GM12878 (cell line): ENCODE measurements around the gene FCHSD2. TPM values are rescaled to one million over a fixed set of nuclear protein-coding genes. Genes with fewer than 3 reads are reported as not detected.

ENCODE experiments used
- ATAC-seq: fragments of 200-7000 bp; cut with Tn5 transposase; 3 replicates; pipeline ENCODE4 v1.9.1; 2020; ENCODE audit warnings: mild to moderate bottlenecking, moderate library complexity
- BruUV-seq: library from RNA; stranded (reverse); fragments of 400-500 nt; replicated peaks from 2 replicates; lab custom pipeline; 2021; lab: Mats Ljungman, UMichigan
- CTCF ChIA-PET: fragments of 300-600 bp; sonication (Branson Sonifier 250); formaldehyde crosslinking; extraction: SDS; loops from one replicate; lab custom pipeline; 2021; ENCODE audit warnings: inconsistent platforms; lab: Yijun Ruan, JAX
- POLR2A ChIA-PET: fragments of 350-600 bp; formaldehyde crosslinking; extraction: SDS; loops from one replicate; lab custom pipeline; 2021; ENCODE audit warnings: inconsistent platforms; lab: Charles Lee
- RAD21 ChIA-PET: fragments of 300-600 bp; sonication (Branson Sonifier 250); formaldehyde crosslinking; loops from one replicate; lab custom pipeline; 2023; ENCODE audit warnings: antibody characterized with exemption; ENCODE audit not compliant: unreplicated experiment; lab: Charles Lee
- SMC1A ChIA-PET: fragments of 300-600 bp; sonication (Branson Sonifier 250); formaldehyde crosslinking; loops from one replicate; lab custom pipeline; 2023; ENCODE audit not compliant: unreplicated experiment, uncharacterized antibody; lab: Charles Lee
- DNase-seq: peaks from one replicate; pipeline ENCODE4 v3.0.0-alpha.2; 2011; ENCODE audit warnings: low read depth, low spot score
- FAIRE-seq: peaks from 3 replicates; lab custom pipeline; 2011; peaks lifted over from hg19 to GRCh38; lab: Jason Lieb, UNC
- H2AFZ ChIP-seq: 2 replicates; pipeline ENCODE4 v1.6.0; 2011; ENCODE audit warnings: low read depth, low read length, control low read depth; ENCODE audit not compliant: control insufficient read depth
- H3K27ac ChIP-seq: 2 replicates; pipeline ENCODE4 v1.5.1; 2011; ENCODE audit warnings: control low read depth; ENCODE audit not compliant: control insufficient read depth, insufficient read depth
- H3K27me3 ChIP-seq, 2 experiments: replicated peaks in 1 of 2; 2 replicates each; pipeline versions ENCODE4 v1.6.0 to v1.6.1; 2011; ENCODE audit warnings: low read length in 1 of 2; ENCODE audit not compliant: control insufficient read depth in 2 of 2, insufficient read depth in 2 of 2
- H3K36me3 ChIP-seq, 2 experiments: 2 replicates each; pipeline ENCODE4 v1.5.1; 2011; ENCODE audit warnings: low read length in 1 of 2; ENCODE audit not compliant: control insufficient read depth in 2 of 2, insufficient read depth in 2 of 2
- H3K4me1 ChIP-seq: 2 replicates; pipeline ENCODE4 v1.6.1; 2011; ENCODE audit warnings: mild to moderate bottlenecking, low read length, moderate library complexity, mixed read lengths; ENCODE audit not compliant: control insufficient read depth, insufficient read depth
- H3K4me2 ChIP-seq: 2 replicates; pipeline ENCODE4 v1.6.0; 2011; ENCODE audit warnings: control low read depth; ENCODE audit not compliant: control insufficient read depth, insufficient read depth
- H3K4me3 ChIP-seq: fragments of 200-600 bp; sonication (generic); 2 replicates; pipeline ENCODE4 v1.5.1; 2016
- H3K79me2 ChIP-seq: 2 replicates; pipeline ENCODE4 v1.6.0; 2011; ENCODE audit warnings: low read length; ENCODE audit not compliant: control insufficient read depth, insufficient read depth
- H3K9ac ChIP-seq: 2 replicates; pipeline ENCODE4 v1.8.0; 2011; ENCODE audit warnings: low read length, control low read depth, mixed read lengths; ENCODE audit not compliant: control insufficient read depth, insufficient read depth
- H3K9me3 ChIP-seq: replicated peaks from 3 replicates; pipeline ENCODE4 v1.5.1; 2011; ENCODE audit warnings: mild to moderate bottlenecking, low read length; ENCODE audit not compliant: control insufficient read depth, insufficient read depth
- H4K20me1 ChIP-seq: 2 replicates; pipeline ENCODE4 v1.6.0; 2011; ENCODE audit not compliant: control insufficient read depth, insufficient read depth
- BRCA1 ChIP-seq: IDR thresholded peaks from 2 replicates; pipeline ENCODE4 v1.6.1; 2011; ENCODE audit warnings: low read depth, low read length, improper control_type of control experiment
- CHD1 ChIP-seq: IDR thresholded peaks from 2 replicates; pipeline ENCODE4 v1.6.1; 2012; ENCODE audit warnings: low read depth, low read length, improper control_type of control experiment
- CHD2 ChIP-seq: IDR thresholded peaks from 2 replicates; pipeline ENCODE4 v1.6.1; 2011; ENCODE audit warnings: low read depth, low read length, improper control_type of control experiment, borderline replicate concordance
- FOXK2 ChIP-seq: fragments of 450-650 bp; IDR thresholded peaks from 2 replicates; pipeline ENCODE4 v1.6.1; 2017; ENCODE audit warnings: mild to moderate bottlenecking, moderate library complexity
- JUND ChIP-seq: IDR thresholded peaks from 2 replicates; pipeline ENCODE4 v1.6.1; 2012; ENCODE audit warnings: low read depth, mild to moderate bottlenecking, low read length, improper control_type of control experiment, moderate library complexity
- MYC ChIP-seq: IDR thresholded peaks from 2 replicates; pipeline ENCODE4 v1.6.1; 2011; ENCODE audit warnings: mild to moderate bottlenecking, low read length, moderate library complexity, inconsistent platforms; ENCODE audit not compliant: insufficient read depth, insufficient replicate concordance, insufficient read length, severe bottlenecking
- NBN ChIP-seq: fragments of 450-650 bp; IDR thresholded peaks from 2 replicates; pipeline ENCODE4 v1.6.1; 2016
- NFIC ChIP-seq: IDR thresholded peaks from 2 replicates; pipeline ENCODE4 v1.6.1; 2012; ENCODE audit warnings: low read depth, mild to moderate bottlenecking, inconsistent platforms, low read length, moderate library complexity
- POLR2A ChIP-seq: IDR thresholded peaks from 2 replicates; pipeline ENCODE4 v1.6.1; 2011; ENCODE audit warnings: low read depth, mild to moderate bottlenecking, low read length
- RBBP5 ChIP-seq: fragments of 200-600 bp; sonication (generic); conservative IDR thresholded peaks from 2 replicates; pipeline ENCODE4 v1.6.1; 2016
- RCOR1 ChIP-seq: conservative IDR thresholded peaks from 2 replicates; pipeline ENCODE4 v1.6.1; 2012; ENCODE audit warnings: low read depth, low read length, improper control_type of control experiment
- SRF ChIP-seq, 2 experiments: IDR thresholded peaks; 2 replicates each; pipeline ENCODE4 v1.6.1; 2011; ENCODE audit warnings: low read depth in 2 of 2, low read length in 2 of 2, mild to moderate bottlenecking in 1 of 2, moderate library complexity in 1 of 2
- STAT3 ChIP-seq: IDR thresholded peaks from 2 replicates; pipeline ENCODE4 v1.6.1; 2011; ENCODE audit warnings: low read depth, low read length, improper control_type of control experiment
- ZNF24 ChIP-seq: fragments of 450-650 bp; IDR thresholded peaks from 2 replicates; pipeline ENCODE4 v1.6.1; 2017; ENCODE audit warnings: antibody characterized with exemption, mild to moderate bottlenecking
- WGBS: methylation state at CpG from one replicate; pipeline ENCODE4 v1.1.6; 2016; ENCODE audit warnings: low lambda C conversion rate; ENCODE audit not compliant: insufficient replicate concordance, insufficient coverage; ENCODE audit errors: missing lambda C conversion rate; 5-methylcytosine and 5-hydroxymethylcytosine counted together
- in situ Hi-C: fragments of 300-500 bp; cut with MboI; formaldehyde crosslinking; loops from 9 replicates; pipeline ENCODE4 v1.14.3; 2018; ENCODE audit warnings: mixed read lengths
- intact Hi-C: fragments of 100-400 bp; cut with micrococcal nuclease; formaldehyde crosslinking; loops from one replicate; pipeline ENCODE4 v1.14.2; 2022; ENCODE audit not compliant: unreplicated experiment
- polyA plus RNA-seq, 11 experiments: library from polyadenylated mRNA; depleted of rRNA in 4 of 11; unstranded in 6 of 11; stranded (reverse) in 5 of 11; fragments of >200 nt; fragmentation: Nextera tagmentation in 4 of 11; fragmentation: Illumina TruSeq in 1 of 11; extraction: Ambion mirVana in 4 of 11; extraction: Trizol in 1 of 11; gene quantifications; 1 replicate in 1 of 11; 2 replicates in 10 of 11; pipeline versions ENCODE4 v1.2.1 to v1.2.3, GENCODE V29; 2011 to 2016; ENCODE audit warnings: inconsistent platforms in 2 of 11, missing spikeins in 2 of 11, low read depth in 1 of 11
- total RNA-seq, 4 experiments: library from RNA; depleted of rRNA in 3 of 4; stranded (reverse); fragments of >200 nt in 3 of 4; fragmentation: Illumina TruSeq in 1 of 4; extraction: Trizol in 1 of 4; gene quantifications; 2 replicates each; pipeline versions ENCODE4 v1.2.1 to v1.2.3, GENCODE V29; 2013 to 2021
- TF ChIP-seq, protein P1 (sequence below): fragments of 450-650 bp; IDR thresholded peaks from 2 replicates; pipeline ENCODE4 v1.6.1; 2017; ENCODE audit warnings: borderline replicate concordance
- TF ChIP-seq, protein P2 (sequence below): IDR thresholded peaks from 2 replicates; pipeline ENCODE4 v1.6.1; 2012; ENCODE audit warnings: low read depth, low read length, improper control_type of control experiment
- TF ChIP-seq, protein P3 (sequence below): fragments of 450-650 bp; IDR thresholded peaks from 2 replicates; pipeline ENCODE4 v1.6.1; 2017; ENCODE audit warnings: mild to moderate bottlenecking
- TF ChIP-seq, protein P4 (sequence below): IDR thresholded peaks from 2 replicates; pipeline ENCODE4 v1.6.1; 2012; ENCODE audit warnings: low read depth, low read length, improper control_type of control experiment

The FCHSD2 gene
- total and polyA plus RNA-seq, 10 of the 15 experiments (the other 5 are each of a cell fraction or from before 2014, with no cell fraction given), result 13.2 to 89.8 (median 47.8) TPM

DNA sequence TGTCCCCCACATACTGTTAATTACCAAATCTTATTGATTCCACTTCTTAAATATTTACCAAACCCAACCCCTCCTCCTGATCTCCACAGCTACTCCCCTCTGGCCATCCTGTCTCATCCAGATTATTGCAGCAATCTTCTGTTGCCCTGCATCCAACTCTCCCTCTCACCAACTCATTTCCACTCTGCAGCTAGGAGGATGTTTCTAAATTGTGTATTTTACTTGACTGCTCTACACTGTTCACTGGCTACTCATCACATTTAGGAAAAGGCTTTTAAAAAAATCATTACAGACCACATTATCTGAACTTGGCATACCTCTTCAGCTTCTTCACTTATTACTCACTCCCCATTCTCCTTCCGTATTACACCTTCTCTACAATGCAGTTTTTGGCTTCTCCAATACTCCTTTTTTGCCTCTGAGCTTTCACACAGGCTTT is 210.0 kb downstream of the FCHSD2 start (continued):
- TF ChIP-seq, protein P1, sequence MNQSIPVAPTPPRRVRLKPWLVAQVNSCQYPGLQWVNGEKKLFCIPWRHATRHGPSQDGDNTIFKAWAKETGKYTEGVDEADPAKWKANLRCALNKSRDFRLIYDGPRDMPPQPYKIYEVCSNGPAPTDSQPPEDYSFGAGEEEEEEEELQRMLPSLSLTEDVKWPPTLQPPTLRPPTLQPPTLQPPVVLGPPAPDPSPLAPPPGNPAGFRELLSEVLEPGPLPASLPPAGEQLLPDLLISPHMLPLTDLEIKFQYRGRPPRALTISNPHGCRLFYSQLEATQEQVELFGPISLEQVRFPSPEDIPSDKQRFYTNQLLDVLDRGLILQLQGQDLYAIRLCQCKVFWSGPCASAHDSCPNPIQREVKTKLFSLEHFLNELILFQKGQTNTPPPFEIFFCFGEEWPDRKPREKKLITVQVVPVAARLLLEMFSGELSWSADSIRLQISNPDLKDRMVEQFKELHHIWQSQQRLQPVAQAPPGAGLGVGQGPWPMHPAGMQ, result no peak

DNA sequence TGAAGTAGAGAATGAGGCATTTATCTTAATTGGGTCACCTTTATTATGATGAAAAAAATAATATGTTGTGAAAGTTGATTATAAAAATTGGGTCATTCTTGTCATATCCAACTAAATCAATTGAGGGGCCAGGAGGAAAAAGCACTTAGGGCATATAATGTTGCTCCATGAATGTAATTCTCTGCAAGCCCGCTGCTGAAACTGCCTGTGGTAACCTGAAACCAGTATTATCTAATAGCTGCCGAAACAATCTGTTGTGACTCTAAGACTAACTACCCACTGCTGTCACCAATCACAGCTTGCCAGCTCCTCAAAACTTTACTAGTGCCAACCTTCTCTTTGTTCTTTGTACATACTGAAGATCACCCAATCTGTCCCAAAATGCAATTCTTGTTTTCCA is 212.1 kb downstream of the FCHSD2 start:
- SMC1A ChIA-PET, result interaction anchor here (1.0 to 4.6 kb wide), 5 partner anchors 11 to 248 kb away, joined by 3 to 17 read pairs (median 4); no protein-coding TSS in a partner anchor
- H2AFZ ChIP-seq, result no peak overlapping the region
- H3K4me3 ChIP-seq, result no peak overlapping the region
- RAD21 ChIA-PET, result no interaction called here
- WGBS, result 69% methylated on average over 2 of the region's 2 CpGs
- TF ChIP-seq CHD1, result no peak
- no peak for TF ChIP-seq BRCA1
- no peak for TF ChIP-seq FOXK2
- no peak for TF ChIP-seq RCOR1
- TF ChIP-seq POLR2A, result no peak
- TF ChIP-seq CHD2, result no peak
- TF ChIP-seq, protein P2, sequence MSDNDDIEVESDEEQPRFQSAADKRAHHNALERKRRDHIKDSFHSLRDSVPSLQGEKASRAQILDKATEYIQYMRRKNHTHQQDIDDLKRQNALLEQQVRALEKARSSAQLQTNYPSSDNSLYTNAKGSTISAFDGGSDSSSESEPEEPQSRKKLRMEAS, result no peak
- no peak for TF ChIP-seq STAT3
- no peak for TF ChIP-seq NFIC
- TF ChIP-seq, protein P3, sequence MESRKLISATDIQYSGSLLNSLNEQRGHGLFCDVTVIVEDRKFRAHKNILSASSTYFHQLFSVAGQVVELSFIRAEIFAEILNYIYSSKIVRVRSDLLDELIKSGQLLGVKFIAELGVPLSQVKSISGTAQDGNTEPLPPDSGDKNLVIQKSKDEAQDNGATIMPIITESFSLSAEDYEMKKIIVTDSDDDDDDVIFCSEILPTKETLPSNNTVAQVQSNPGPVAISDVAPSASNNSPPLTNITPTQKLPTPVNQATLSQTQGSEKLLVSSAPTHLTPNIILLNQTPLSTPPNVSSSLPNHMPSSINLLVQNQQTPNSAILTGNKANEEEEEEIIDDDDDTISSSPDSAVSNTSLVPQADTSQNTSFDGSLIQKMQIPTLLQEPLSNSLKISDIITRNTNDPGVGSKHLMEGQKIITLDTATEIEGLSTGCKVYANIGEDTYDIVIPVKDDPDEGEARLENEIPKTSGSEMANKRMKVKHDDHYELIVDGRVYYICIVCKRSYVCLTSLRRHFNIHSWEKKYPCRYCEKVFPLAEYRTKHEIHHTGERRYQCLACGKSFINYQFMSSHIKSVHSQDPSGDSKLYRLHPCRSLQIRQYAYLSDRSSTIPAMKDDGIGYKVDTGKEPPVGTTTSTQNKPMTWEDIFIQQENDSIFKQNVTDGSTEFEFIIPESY, result no peak
- TF ChIP-seq RBBP5, result no peak
- no peak for TF ChIP-seq MYC
- TF ChIP-seq, protein P4, sequence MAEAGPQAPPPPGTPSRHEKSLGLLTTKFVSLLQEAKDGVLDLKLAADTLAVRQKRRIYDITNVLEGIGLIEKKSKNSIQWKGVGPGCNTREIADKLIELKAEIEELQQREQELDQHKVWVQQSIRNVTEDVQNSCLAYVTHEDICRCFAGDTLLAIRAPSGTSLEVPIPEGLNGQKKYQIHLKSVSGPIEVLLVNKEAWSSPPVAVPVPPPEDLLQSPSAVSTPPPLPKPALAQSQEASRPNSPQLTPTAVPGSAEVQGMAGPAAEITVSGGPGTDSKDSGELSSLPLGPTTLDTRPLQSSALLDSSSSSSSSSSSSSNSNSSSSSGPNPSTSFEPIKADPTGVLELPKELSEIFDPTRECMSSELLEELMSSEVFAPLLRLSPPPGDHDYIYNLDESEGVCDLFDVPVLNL, result no peak
- TF ChIP-seq, protein P1, result no peak
- TF ChIP-seq NBN, result no peak
- no peak for TF ChIP-seq ZNF24
- TF ChIP-seq SRF (IDR thresholded peaks at IDR 0.05; ENCODE audit: low read depth in 2 of 2, low read length in 2 of 2), result no peak
- no peak for TF ChIP-seq JUND
- DNase-seq, result no peak
- POLR2A ChIA-PET, result interaction anchor here (0.5 to 1.1 kb wide), 3 partner anchors 11 to 32 kb away, joined by 3 read pairs; no protein-coding TSS in a partner anchor
- BruUV-seq, result no TSS peak
- intact Hi-C loops (no loop called here), in situ Hi-C loops (no loop called here)
- no peak overlapping the region for H3K9ac ChIP-seq
- H3K27me3 ChIP-seq, result no peaks in the 10 kb centered on the region
- H3K27ac ChIP-seq, result no peak overlapping the region
- 0 out of 2 replicates have a peak, but pooled peaks cover 1% of the 10 kb centered on the region for H3K79me2 ChIP-seq
- no peaks in the 10 kb centered on the region for H4K20me1 ChIP-seq
- peaks cover 3 to 12% of the 10 kb centered on the region in 2 experiments; a peak in 3 of 4 replicates for H3K36me3 ChIP-seq
- CTCF ChIA-PET, result interaction anchor here (1.5 kb wide), 1 partner anchor 247 kb away, joined by 4 read pairs; no protein-coding TSS in a partner anchor
- ATAC-seq, result peak; percentile 44
- no peaks in the 10 kb centered on the region for H3K4me1 ChIP-seq
- FAIRE-seq, result no peak
- H3K4me2 ChIP-seq, result no peak overlapping the region
- no peaks in the 10 kb centered on the region for H3K9me3 ChIP-seq
